GM19467 (cell line): ENCODE data around the gene MYL9.
A peak's percentile ranks its signal among the peaks of the same experiment; 100 is the strongest.
"Not testable (repeated sequence)": the region's sequence is repeated elsewhere in the genome, so short reads cannot be mapped to it uniquely, and the experiment has no call there.

Experiments used
- ATAC-seq: cut with Tn5 transposase; IDR thresholded peaks from one replicate; pipeline ENCODE4 v1.9.1; 2021; ENCODE audit warnings: mild to moderate bottlenecking, moderate library complexity; ENCODE audit not compliant: unreplicated experiment

MYL9 gene

DNA sequence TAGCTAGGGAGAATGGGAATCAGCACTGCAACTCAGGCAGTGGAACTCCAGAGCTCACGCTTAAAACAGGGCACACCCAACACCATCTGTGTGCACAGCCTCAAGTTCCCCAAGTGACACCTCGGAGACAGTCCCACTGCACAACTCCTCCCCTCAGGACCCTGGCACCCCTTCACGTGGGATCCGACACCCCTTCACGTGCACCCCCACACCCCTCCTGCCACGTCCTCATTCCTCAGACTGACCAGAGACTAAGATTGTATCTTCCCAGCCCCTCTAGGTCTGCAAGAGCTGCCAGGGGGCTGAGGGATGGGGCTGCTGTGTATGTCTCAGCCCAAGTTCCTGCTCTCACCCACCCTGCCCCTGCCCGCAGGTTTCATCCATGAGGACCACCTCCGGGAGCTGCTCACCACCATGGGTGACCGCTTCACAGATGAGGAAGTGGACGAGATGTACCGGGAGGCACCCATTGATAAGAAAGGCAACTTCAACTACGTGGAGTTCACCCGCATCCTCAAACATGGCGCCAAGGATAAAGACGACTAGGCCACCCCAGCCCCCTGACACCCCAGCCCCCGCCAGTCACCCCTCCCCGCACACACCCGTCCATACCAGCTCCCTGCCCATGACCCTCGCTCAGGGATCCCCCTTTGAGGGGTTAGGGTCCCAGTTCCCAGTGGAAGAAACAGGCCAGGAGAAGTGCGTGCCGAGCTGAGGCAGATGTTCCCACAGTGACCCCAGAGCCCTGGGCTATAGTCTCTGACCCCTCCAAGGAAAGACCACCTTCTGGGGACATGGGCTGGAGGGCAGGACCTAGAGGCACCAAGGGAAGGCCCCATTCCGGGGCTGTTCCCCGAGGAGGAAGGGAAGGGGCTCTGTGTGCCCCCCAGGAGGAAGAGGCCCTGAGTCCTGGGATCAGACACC is 7.6 kb downstream of the MYL9 start:
- no peak for ATAC-seq

DNA sequence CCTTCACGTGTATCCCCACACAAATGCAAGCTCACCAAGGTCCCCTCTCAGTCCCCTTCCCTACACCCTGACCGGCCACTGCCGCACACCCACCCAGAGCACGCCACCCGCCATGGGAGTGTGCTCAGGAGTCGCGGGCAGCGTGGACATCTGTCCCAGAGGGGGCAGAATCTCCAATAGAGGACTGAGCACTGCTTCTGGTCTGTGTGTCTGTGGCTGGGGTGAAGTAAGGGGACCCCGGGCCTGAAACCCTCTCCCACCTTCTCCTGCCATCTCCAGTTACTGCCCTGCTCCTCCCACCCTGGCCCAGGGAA is 8.3 kb downstream of the MYL9 start:
- no peak for ATAC-seq

DNA sequence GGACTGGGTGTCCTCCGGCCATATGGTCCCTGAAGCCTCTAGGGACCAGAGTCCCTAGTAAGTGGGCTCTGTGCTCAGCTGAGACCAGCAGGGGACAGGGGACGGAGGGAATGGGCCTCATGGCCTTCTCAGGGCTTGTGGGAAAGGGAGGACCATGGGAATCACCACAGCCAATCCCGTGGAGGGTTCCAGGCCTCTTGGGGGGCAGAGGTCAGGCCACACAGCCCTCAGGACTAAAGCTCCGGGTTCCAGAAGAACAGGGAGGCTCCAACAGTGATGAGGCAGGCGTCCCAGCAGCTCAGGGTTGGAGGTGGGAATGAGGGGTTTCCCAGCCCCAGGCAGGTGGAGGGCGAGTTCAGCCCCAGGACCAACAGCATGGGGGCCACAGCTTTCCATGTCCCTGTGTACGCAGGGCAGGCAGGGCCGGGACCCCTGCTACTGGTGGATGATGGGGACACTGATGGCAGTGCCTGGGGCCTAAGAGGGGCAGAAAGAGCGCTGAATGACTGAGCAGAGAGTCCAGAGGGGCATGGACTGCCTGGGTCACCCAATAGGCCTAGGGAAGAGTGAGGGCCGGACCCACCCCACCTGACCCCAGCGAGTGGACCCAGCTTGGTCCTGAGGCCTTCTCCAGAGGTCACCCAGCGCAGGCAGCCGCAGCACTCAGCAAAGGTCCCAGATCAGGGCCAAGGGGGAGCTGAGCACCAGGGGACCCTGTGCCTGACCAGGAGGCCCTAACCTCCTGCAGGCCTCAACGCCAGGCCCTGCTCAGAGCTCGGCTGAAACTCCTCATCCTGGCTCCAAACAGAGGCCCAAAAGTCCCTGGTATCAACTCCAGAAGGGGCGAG is 8.8 kb downstream of the MYL9 start:
- ATAC-seq: no peak

DNA sequence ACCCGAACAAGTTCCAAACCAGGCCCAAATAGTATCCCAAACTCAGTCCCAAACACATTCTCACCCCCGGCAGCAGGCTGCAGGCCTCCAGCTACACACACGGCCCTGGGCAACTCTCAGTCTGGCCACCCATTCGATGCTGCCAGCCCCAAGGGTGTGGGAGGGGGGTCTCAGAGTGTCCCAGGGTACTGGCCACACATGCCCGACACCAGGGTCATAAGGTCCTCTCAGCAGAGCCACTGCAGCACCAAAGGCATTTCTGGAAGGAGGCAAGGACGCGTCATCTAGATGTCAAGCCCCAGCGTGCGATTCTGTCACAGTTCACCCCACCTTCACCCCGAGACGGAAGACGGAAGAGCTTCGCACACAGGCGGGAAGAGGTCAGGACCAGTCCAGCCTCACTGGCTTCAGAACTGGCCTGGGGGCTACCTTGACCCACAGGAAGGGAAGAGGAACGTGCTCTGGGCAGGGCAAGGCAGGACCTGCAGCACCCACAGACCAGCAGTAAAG is 9.5 kb downstream of the MYL9 start:
- ATAC-seq: no peak

DNA sequence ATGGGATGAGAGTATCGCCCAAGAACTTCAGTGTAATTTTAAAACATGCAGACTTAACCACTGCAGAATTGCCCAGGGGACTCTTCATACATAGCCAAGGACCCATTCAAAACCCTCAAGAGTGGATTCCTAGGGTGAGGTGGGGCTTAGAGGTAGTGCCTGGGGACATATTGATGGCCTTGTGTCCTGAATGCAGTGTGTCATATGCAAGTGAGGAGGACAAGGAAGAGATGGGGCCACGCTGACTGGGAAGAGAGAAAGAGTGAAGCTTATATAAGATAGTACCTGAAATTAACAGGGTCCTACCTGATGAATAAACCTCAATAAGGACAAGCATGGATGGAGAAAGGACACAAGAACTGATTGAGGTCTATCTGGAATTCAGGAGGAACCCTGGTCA is 13.9 kb downstream of the MYL9 start:
- no peak for ATAC-seq

DNA sequence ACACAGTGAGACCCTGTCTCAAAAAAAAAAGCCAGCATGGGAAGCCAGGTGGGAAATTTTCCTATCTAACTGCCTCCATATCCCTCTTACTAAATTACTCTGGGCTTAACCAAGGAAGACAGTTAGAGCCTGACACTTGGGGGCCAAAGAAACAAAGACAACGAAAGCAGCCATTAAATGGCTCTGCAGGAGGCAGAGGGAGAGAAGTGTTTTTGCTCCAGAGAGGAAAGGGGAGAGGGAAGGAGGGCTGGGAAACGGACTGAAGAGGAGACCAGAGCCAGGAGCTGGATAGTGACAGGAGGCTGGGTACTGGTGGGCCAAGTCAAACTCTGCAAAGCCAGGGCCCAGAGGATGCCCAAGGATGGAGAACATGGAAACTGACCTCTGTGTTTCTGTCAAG is 21.4 kb downstream of the MYL9 start:
- ATAC-seq: no peak

DNA sequence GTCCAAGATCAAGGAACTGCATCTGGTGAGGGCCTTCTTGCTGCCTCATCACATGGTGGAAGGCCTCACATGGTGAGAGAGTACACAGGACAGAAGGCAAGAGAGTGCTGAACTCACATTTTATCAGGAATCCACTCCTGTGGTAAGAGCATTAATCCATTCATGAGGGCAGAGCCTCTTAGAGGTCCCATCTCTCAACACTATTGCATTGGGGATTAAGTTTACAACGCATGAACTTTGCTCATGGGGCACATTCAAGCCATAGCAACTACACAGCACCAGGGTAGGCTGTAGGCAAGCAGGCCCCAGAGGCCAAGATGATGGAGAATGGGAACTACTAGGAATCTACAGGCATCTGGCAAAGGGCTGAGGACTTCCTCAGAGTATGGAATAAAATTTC is 22.1 kb downstream of the MYL9 start:
- ATAC-seq: no peak

DNA sequence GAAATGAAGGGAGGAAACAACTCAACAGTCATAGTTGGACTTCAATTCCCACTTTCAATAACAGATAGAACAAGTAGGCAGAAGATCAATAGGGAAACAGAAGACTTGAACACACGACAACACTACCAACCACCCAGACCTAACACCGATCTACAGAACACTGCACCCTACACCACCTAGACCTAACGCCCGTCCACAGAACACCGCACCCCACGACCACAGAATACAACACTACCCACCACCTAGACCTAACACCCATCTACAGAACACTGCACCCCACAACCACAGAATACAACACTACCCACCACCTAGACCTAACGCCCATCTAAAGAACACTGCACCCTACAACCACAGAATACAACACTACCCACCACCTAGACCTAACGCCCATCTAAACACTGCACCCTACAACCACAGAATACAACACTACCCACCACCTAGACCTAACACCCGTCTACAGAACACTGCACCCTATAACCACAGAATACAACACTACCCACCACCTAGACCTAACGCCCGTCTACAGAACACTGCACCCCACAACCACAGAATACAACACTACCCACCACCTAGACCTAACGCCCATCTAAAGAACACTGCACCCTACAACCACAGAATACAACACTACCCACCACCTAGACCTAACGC is 22.9 kb downstream of the MYL9 start:
- ATAC-seq: not testable (repeated sequence)

DNA sequence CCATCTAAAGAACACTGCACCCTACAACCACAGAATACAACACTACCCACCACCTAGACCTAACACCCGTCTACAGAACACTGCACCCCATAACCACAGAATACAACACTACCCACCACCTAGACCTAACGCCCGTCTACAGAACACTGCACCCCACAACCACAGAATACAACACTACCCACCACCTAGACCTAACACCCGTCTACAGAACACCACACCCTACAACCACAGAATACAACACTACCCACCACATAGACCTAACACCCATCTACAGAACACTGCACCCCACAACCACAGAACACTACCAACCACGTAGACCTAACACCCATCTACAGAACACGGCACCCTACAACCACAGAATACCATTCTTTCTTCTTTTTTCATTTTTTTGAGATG is 23.4 kb downstream of the MYL9 start:
- ATAC-seq: not testable (repeated sequence)

DNA sequence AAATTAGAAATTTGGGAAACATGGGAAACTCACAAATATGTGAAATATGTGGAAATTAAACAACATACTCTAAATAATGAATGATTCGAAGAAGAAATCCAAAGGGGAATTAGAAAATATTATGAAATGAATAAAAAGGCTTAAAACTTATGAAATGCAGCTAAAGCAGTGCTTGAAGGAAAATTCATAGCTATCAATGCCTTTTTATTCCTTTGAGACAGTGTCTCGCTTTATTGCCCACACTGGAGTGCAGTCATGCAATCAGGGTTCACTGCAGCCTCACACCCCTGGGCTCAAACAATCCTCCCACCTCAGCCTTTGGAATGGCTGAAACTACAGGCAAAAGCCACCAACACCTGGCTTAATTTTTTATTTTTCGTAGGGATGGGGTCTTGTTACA is 24.2 kb downstream of the MYL9 start:
- ATAC-seq: no peak

DNA sequence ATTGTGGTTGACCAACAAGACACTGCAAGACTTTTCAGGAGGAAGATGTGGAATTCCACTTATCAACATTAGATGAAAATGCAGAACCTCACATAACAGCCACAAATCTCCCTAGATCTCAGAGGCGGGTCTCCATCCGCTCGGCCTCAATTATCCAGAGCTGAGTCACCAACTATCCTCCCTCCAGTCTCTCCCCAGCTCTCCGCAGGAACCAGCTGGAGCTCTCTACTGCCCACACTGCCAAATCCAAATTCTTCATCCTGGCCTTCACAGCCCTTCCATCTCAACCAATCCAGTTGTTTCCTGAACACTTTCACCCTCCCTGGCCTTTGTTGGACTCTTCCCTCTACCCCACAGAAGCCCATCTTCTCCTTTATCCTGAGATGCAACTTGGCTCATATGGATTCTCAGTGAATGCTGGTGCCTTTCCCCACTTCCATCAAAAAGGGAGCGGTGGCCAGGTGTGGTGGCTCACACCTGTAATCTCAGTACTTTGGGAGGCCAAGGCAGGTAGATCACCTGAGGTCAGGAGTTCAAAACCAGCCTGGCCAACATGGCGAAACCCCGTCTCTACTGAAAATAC is 28.6 kb downstream of the MYL9 start:
- no peak for ATAC-seq

DNA sequence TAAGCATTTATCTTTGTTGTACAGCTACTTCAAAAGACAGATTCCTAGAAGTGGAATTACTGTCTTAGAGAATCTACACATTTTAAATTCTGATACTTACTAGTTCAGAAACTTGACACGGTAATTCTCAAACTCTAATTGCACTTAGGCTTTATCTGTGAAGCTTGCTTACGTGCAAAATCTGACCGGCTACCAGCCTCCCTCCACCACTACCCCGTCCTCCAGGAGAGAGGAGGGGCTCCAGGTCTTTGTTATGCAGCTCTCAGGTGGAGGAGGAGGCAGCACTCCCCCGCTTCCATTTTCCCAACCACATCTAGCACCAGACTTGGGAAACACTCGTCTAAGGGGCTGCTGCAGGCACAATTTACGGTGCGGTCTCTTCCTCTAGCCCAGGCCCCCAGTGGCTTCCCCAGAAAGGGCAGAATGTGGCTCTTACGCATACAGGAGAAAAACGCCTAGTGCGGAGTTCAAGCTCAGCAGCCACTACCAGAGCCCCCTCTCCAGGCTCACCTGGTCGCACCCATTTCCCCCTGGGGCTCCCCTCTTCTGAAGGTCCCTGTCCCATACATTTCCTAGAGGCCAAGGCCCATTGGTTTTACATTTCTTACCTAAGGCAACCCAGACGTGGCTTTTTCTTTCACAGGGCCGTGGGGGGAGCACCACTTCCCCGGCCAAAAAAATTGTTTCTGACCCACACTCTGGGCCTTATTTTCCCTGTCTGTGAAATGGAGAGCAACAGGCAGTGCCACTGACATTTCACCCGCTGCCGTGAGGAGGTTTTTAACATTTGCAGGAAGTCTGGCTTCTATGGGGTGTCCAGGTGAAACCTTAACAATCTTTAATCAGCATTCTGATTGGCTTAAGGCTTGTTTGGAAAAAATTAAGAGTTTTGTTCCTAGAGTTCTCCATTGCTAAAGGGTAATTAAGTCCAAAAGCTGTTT is 30.5 kb downstream of the MYL9 start:
- ATAC-seq: no peak

DNA sequence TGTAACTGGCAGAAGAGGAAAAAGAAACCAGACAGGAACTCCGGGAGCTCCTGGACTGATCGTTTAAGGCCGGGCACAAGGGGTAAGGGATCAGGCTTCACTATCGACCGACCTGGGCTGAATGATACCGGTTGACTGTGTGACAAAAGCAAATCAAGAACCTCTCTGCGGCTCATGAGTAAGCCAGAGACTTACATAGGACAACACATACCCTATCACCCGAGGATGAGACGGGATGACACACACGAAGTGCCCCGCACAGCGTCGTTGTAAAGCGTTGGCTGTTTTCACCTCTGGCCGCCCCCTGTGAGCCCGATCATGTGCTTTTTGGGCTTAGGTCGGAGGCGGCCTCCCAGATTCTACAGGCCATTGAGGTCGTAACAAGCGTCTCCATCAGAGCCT is 31.4 kb downstream of the MYL9 start:
- ATAC-seq: peak; percentile 20

DNA sequence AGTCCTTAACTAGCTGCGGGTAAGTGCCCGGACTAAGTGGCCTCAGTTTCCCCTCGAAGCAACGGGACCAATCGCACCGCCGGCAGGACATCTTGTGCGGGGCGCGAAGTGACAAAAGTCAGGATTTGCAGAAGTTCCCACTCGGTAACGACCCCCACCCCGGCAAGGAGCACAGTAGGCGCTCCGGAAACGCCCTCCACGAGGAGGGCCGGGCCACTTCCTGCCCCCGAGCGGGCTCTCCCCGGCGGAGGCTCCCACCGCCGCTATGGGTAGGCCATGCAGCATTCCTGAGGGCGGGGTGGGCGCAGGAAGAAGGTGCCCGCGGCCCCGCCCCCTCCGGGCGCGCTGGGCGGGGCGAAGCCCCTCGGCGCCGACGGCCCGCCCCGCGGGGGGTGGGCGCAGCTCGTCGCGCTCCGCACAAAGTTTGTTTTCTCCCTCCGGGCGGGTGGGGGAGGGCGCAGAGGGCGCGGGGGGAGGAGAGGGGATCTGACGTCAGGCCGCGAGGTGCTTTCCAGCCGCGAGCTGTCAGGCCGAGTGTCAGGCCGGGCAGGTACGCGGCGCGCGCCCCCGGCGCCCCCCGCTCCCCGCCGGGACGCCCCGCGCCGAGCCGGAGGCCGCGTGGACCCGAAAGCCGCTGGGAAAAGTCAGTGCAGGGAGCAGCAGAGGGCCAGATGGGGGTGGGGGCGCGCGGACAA is 31.9 kb downstream of the MYL9 start, which contains the start of gene TGIF2:
TGIF2 (plus strand) TSS at position 495 of the 695 bp plus-strand sequence. CDS start 5,178 bp downstream, outside the sequence.
- peak; percentile 61 for ATAC-seq

DNA sequence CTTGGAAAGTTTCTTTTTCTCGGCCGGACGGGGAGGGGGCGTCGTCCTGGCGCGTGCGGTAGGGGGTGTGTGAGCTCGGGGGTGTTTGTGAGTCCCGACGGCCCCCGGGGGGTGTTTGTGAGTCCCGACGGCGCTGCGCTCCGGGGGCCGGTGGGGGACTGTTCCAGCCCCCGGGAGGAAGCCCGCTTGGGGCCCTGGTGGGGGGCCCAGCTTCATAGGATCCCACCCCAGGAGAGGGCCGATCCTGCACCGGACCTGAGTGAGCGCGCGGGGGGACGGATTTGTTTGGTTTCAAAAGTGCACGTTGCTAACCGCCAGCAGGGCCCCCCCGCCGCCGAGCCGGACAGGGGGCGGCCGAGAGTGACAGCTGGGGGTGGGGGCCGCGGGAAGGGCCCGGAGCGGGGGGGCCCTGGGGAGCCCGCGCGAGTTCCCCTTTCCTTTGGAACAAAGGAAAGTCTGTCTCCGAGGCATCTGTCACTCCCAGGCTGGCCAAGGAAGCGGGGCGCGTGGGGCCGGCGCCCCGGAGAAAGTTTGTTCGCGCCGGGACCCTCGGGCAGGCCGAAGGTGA is 32.6 kb downstream of the MYL9 start:
- ATAC-seq: no peak

DNA sequence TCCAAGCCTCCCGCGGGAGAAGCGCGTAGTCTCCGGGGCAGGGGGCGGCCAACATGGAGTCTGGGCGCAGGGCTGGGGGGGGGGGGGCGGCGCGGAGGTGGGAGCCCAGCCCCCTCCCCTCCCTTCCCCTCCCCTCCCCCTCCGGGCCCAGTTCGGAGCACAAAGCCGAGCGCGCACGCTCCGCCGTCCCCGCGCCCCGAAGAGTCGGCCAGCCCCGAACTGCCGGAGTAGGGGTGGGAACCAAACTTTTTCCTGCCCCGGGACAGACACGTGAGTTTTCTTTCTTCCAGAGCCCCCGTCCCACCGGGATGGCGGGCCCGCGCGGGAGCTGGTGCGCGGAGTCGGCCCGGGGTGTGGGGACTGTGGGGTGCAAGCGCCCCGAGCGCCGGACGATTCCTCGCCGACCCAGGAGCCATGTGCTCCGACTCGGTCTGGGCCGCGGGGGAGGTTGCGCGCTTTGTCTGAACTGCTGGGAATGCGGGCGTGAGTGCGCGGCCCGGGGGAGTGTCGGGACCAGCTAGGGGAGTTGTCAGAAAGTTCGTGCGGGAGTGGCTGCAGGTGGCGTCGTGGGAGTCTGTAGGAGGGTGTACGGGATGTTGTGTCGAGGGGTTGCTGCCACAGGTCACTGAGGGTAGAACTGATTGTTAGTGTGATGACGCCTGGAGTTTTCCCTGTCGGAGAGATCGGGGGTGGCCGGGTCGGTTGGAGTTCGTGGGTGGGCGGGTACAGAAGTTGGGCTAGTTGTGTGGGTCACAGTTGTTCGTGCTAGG is 33.2 kb downstream of the MYL9 start:
- ATAC-seq: no peak

DNA sequence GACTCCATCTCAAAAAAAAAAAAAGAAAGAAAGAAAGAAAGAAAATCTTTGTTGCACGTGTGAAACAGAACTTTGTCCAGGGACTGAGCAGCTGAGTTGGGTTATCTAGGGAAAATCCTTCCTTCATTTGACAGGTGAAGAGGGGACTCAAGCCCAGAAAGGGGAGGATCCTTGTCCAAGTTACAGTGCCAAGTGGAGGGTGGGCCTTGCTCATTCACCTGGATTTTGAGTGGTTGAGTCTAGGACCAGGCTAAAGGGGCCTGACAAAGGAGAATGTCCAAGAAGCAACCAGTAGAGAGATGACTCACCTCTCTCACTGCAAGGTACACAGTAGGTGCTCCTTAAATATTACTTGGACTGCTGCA is 34.7 kb downstream of the MYL9 start:
- ATAC-seq: no peak

DNA sequence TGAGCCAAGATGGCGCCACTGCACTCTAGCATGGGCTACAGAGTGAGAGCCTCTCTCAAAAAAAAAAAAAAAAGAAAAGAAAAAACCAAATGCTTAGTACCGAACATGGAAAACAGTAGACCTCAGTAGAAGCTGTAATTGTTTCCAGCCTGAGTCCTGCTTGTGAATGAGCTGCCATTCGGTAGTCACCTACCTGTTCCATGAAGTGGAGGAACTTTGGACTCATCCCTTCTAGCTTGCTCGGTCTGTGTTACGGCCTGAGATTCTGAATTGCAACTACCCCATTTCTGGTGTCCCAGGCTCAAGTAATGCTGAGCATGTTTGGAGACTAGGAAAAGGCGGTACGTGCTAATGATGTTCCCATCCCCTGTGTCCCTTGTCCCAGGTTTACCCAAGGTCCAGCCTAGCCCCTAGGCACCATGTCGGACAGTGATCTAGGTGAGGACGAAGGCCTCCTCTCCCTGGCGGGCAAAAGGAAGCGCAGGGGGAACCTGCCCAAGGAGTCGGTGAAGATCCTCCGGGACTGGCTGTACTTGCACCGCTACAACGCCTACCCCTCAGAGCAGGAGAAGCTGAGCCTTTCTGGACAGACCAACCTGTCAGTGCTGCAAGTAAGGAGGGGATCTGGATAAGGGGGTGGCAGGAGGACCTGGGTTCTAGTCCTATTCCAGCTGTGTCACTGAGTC is 37.2 kb downstream of the MYL9 start:
- no peak for ATAC-seq
